T-helper 1 cell treated with Interleukin-12 subunit alpha and Interleukin-12 subunit beta and Interleukin-4 antibody, amounts not matched to agents 30 μg/mL and 1 μg/mL, for 36 hours (primary cell): Measurements from ENCODE around the gene ZNF787.
"Not testable (repeated sequence)": the region's sequence is repeated elsewhere in the genome, so short reads cannot be mapped to it uniquely, and the experiment has no call there.

Source experiments
- H3K27ac Mint-ChIP-seq: one replicate; pipeline ENCODE4 v1.8.0; 2021; ENCODE audit warnings: mild to moderate bottlenecking, mixed read lengths
- H3K27me3 Mint-ChIP-seq: one replicate; pipeline ENCODE4 v1.8.0; 2021; ENCODE audit warnings: low read depth, mixed read lengths
- H3K36me3 Mint-ChIP-seq: one replicate; pipeline ENCODE4 v1.8.0; 2021; ENCODE audit warnings: low read depth, mixed read lengths
- H3K4me1 Mint-ChIP-seq: one replicate; pipeline ENCODE4 v1.8.0; 2021; ENCODE audit warnings: low read depth, mixed read lengths
- H3K4me3 Mint-ChIP-seq: one replicate; pipeline ENCODE4 v1.8.0; 2021; ENCODE audit warnings: mild to moderate bottlenecking, moderate library complexity, mixed read lengths
- H3K9me3 Mint-ChIP-seq: one replicate; pipeline ENCODE4 v1.8.0; 2021; ENCODE audit warnings: mixed read lengths

Gene ZNF787

GRCh38 chr19:56109226-56109625, 11.9 kb downstream of the ZNF787 start:
- no peaks in the 10 kb centered on the region for H3K27me3 Mint-ChIP-seq
- H3K4me1 Mint-ChIP-seq, result peaks cover 22% of the 10 kb centered on the region
- H3K4me3 Mint-ChIP-seq, result no peak overlapping the region
- H3K27ac Mint-ChIP-seq, result no peak overlapping the region
- peaks cover 2% of the 10 kb centered on the region for H3K36me3 Mint-ChIP-seq
- H3K9me3 Mint-ChIP-seq, result no peaks in the 10 kb centered on the region

GRCh38 chr19:56108447-56109195, 12.5 kb downstream of the ZNF787 start:
- peaks cover 18% of the 10 kb centered on the region for H3K4me1 Mint-ChIP-seq
- no peak overlapping the region for H3K27ac Mint-ChIP-seq
- peaks cover 2% of the 10 kb centered on the region for H3K36me3 Mint-ChIP-seq
- no peaks in the 10 kb centered on the region for H3K9me3 Mint-ChIP-seq
- H3K27me3 Mint-ChIP-seq, result no peaks in the 10 kb centered on the region
- no peak overlapping the region for H3K4me3 Mint-ChIP-seq

GRCh38 chr19:56107626-56108351, 13.3 kb downstream of the ZNF787 start:
- Mint-ChIP-seq H3K4me1 (peaks cover 11% of the 10 kb centered on the region), H3K9me3 (no peaks in the 10 kb centered on the region), H3K27ac (no peak overlapping the region), H3K36me3 (no peaks in the 10 kb centered on the region), H3K27me3 (no peaks in the 10 kb centered on the region), H3K4me3 (no peak overlapping the region)

DNA sequence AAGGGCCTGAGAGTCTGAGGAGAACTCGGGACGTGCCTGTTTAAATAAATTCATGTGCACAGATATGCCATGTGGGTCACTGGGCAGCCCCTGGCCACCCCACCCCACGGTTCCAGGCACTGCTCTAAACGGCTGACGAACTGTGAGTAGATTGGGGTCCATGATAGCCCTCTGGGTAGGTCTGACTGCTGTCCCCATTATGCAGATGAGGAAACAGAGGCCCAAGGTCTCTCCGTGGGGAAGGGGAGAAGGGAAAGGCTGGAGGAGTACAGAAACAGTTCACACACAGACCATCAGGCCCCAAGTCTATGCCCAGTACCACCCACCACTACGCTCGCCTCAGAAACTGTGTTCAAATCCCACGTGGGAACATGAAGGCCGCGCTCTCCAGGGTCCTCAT, 14.1 kb downstream of the ZNF787 start:
- H3K4me1 Mint-ChIP-seq, result peaks cover 6% of the 10 kb centered on the region
- H3K36me3 Mint-ChIP-seq, result no peaks in the 10 kb centered on the region
- H3K27me3 Mint-ChIP-seq, result no peaks in the 10 kb centered on the region
- H3K4me3 Mint-ChIP-seq, result no peak overlapping the region
- no peaks in the 10 kb centered on the region for H3K9me3 Mint-ChIP-seq
- H3K27ac Mint-ChIP-seq, result no peak overlapping the region

GRCh38 chr19:56106397-56106849, 14.7 kb downstream of the ZNF787 start:
- Mint-ChIP-seq H3K27ac (no peak overlapping the region), H3K9me3 (no peaks in the 10 kb centered on the region), H3K4me1 (peaks cover 8% of the 10 kb centered on the region), H3K4me3 (no peak overlapping the region), H3K27me3 (no peaks in the 10 kb centered on the region), H3K36me3 (peaks cover 2% of the 10 kb centered on the region)

DNA sequence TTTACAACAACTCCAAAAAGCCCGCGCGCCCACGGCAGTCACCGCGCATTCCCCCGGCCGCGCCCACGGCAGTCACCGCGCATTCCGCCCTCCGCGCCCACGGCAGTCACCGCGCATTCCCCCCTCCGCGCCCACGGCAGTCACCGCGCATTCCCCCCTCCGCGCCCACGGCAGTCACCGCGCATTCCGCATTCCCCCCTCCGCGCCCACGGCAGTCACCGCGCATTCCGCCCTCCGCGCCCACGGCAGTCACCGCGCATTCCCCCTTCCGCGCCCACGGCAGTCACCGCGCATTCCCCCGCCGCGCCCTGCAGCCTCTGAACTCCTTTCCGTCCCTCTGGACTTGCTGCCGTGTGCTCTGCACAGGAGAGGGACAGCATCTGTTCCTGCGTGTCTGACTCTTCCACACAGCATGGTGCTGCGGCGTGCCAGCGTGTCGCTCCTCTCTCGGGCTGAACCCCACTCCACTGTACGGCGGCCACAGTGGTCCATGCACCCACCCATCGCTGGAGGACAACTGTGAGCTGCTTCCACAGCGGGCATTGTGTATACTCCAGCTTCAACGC, 15.2 kb downstream of the ZNF787 start:
- H3K27ac Mint-ChIP-seq, H3K9me3 Mint-ChIP-seq, H3K4me1 Mint-ChIP-seq, H3K36me3 Mint-ChIP-seq, H3K27me3 Mint-ChIP-seq, H3K4me3 Mint-ChIP-seq: not testable (repeated sequence)

DNA sequence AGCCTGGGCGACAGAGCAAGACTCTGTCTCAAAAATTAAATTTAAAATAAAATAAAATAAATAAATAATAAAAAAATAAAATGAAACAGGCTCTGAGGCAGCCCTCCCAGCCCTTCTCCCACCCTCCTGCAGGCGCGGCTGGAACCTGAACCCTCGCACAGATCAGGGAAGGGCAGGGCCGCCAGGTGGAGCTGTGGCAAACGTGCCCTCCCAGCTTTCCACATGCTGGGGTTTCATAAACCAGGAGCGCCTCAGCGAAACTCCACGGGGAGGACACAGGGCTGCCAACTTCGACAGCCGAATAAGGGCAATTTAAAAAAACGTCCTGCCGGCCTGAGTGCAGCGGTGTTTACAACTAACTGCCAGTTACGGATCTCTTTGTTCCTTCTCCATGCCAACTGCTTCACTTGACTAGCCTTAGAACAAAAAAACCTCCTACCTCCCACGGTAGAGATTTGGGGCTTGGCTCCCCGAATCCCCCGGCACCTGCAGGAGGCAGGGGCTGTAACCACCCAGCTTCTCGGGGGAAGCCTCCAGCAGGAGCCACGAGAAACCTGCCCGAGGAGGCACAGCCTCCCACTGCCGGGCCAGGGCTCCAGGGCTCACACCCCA, 15.9 kb downstream of the ZNF787 start:
- H3K27me3 Mint-ChIP-seq, result no peaks in the 10 kb centered on the region
- H3K4me1 Mint-ChIP-seq, result peaks cover 8% of the 10 kb centered on the region
- H3K9me3 Mint-ChIP-seq, result no peaks in the 10 kb centered on the region
- H3K36me3 Mint-ChIP-seq, result peaks cover 3% of the 10 kb centered on the region
- H3K4me3 Mint-ChIP-seq, result no peak overlapping the region
- H3K27ac Mint-ChIP-seq, result no peak overlapping the region

GRCh38 chr19:56104423-56104822, 16.7 kb downstream of the ZNF787 start:
- Mint-ChIP-seq H3K27ac (no peak overlapping the region), H3K4me3 (no peak overlapping the region), H3K36me3 (peaks cover 6% of the 10 kb centered on the region), H3K4me1 (peaks cover 8% of the 10 kb centered on the region), H3K9me3 (no peaks in the 10 kb centered on the region), H3K27me3 (no peaks in the 10 kb centered on the region)

DNA sequence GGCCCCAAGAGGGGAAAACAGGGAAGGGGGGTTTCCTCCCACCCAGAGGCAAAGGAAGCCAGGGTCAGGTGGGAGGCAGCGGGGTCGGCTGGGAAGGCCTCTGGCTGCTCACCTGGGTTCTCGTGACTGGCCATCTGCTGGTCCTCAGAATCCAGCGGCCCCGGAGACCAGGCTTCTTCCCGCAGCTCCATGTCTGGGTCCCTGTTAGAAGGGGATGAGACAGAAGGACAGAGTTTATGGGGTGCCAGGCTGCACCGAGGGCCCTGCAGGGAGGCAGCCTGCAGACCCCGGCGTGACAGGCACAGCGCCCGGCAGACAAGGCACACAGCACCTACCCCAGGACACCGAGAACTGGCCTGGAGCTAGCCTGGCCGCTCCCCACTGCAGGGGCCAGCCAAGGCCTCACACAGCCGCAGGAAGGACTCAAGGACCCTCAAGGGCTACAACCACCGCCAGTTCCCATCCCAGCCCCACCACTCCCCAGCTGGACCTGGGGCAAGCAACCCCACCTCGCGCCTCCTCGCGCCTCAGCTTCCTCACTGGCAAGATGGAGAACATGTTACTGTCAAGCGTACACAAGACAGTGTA, 18.0 kb downstream of the ZNF787 start:
- H3K4me3 Mint-ChIP-seq, result no peak overlapping the region

DNA sequence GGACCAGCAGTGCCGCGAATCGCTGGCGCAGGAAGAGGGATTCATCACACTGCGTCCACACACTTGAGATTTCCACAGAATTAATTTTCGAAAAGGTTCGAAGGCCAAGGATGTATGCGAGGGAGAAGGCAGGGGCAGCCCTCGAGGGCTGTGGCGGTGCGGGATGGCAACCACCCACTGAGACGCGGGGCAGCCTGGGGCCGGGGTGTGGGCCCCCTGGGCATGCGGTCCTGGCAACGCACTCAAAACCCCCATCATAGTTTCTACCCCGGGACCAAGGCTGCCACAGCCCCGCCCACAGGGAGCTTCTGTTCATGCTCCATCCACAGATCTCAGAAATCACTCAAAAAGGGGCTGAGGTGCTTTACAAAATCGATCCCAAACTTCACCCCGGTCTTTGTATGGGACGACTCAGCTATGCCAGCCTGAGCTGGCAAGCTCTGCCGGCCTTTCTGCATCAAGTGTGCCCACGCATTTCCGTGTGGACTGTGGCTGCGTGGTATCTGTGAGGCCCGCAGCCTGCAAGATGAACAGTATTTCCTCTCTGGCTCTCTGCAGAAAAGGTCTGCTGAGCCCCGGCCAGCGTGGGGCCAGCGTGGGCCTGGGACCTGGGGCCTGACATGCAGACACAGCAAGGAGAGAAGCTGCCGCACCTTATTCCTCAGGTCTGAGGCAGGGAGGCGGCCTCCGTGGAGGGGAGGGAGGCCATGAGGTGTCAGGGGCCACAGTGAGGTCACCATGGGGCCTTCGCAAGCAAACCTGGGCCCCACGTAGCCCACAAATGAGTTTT, 19.2 kb downstream of the ZNF787 start:
- H3K27me3 Mint-ChIP-seq, result no peaks in the 10 kb centered on the region
- H3K4me1 Mint-ChIP-seq, result peaks cover 8% of the 10 kb centered on the region
- no peak overlapping the region for H3K27ac Mint-ChIP-seq
- no peak overlapping the region for H3K4me3 Mint-ChIP-seq
- no peaks in the 10 kb centered on the region for H3K9me3 Mint-ChIP-seq
- H3K36me3 Mint-ChIP-seq, result peaks cover 6% of the 10 kb centered on the region

More for the DNA sequence above, 18.0 kb downstream of the ZNF787 start:
- Mint-ChIP-seq H3K36me3 (peaks cover 6% of the 10 kb centered on the region), H3K4me1 (peaks cover 8% of the 10 kb centered on the region), H3K9me3 (no peaks in the 10 kb centered on the region), H3K27ac (no peak overlapping the region), H3K27me3 (no peaks in the 10 kb centered on the region)

- H3K9me3 Mint-ChIP-seq, result no peaks in the 10 kb centered on the region
- no peak overlapping the region for H3K27ac Mint-ChIP-seq
- H3K27me3 Mint-ChIP-seq, result no peaks in the 10 kb centered on the region
- H3K36me3 Mint-ChIP-seq, result peaks cover 6% of the 10 kb centered on the region
- no peak overlapping the region for H3K4me3 Mint-ChIP-seq
- peaks cover 7% of the 10 kb centered on the region for H3K4me1 Mint-ChIP-seq
Measured at GRCh38 chr19:56101095-56101494, 20.0 kb downstream of the ZNF787 start.

GRCh38 chr19:56099638-56100539, 21.2 kb downstream of the ZNF787 start:
- H3K4me3 Mint-ChIP-seq, result no peak overlapping the region
- H3K4me1 Mint-ChIP-seq, result peaks cover 2% of the 10 kb centered on the region
- no peaks in the 10 kb centered on the region for H3K9me3 Mint-ChIP-seq
- peaks cover 14% of the 10 kb centered on the region for H3K36me3 Mint-ChIP-seq
- H3K27me3 Mint-ChIP-seq, result no peaks in the 10 kb centered on the region
- no peak overlapping the region for H3K27ac Mint-ChIP-seq
